Measurements from ENCODE around the gene IRF4. TPM values are rescaled to one million over a fixed set of nuclear protein-coding genes. Genes with fewer than 3 reads are reported as not detected.

The IRF4 gene
- total RNA-seq, 3 donors from 2014 or later: 2.8 to 10.5 (median 4.5) TPM

- Histone ChIP-seq H3K36me3 (ENCODE audit: low read depth) (no peaks in the 10 kb centered on the region), H3K4me3 (no peak overlapping the region), H3K4me1 (ENCODE audit: low read depth) (peaks cover 2% of the 10 kb centered on the region), H3K9me3 (no peaks in the 10 kb centered on the region)
- intact Hi-C loops (cut with DNase I, micrococcal nuclease): no loop called here
- DNase-seq (no peak), ATAC-seq (peak; percentile 16)
- TF ChIP-seq, protein P1, sequence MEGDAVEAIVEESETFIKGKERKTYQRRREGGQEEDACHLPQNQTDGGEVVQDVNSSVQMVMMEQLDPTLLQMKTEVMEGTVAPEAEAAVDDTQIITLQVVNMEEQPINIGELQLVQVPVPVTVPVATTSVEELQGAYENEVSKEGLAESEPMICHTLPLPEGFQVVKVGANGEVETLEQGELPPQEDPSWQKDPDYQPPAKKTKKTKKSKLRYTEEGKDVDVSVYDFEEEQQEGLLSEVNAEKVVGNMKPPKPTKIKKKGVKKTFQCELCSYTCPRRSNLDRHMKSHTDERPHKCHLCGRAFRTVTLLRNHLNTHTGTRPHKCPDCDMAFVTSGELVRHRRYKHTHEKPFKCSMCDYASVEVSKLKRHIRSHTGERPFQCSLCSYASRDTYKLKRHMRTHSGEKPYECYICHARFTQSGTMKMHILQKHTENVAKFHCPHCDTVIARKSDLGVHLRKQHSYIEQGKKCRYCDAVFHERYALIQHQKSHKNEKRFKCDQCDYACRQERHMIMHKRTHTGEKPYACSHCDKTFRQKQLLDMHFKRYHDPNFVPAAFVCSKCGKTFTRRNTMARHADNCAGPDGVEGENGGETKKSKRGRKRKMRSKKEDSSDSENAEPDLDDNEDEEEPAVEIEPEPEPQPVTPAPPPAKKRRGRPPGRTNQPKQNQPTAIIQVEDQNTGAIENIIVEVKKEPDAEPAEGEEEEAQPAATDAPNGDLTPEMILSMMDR (IDR thresholded peaks at IDR 0.05): no peak
Measured at GRCh38 chr6:404685-405423, 13.3 kb downstream of the IRF4 start.

DNA sequence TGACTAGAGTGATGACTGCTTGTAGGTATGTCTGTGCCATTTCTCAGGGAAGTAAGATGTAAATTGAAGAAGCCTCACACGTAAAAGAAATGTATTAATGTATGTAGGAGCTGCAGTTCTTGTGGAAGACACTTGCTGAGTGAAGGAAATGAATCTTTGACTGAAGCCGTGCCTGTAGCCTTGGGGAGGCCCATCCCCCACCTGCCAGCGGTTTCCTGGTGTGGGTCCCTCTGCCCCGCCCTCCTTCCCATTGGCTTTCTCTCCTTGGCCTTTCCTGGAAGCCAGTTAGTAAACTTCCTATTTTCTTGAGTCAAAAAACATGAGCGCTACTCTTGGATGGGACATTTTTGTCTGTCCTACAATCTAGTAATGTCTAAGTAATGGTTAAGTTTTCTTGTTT, 16.6 kb downstream of the IRF4 start:
- intact Hi-C loops (cut with DNase I, micrococcal nuclease): no loop called here
- Histone ChIP-seq H3K9me3 (no peaks in the 10 kb centered on the region), H3K36me3 (ENCODE audit: low read depth) (no peaks in the 10 kb centered on the region), H3K4me3 (no peak overlapping the region), H3K4me1 (ENCODE audit: low read depth) (peaks cover 2% of the 10 kb centered on the region)
- TF ChIP-seq, protein P1 (IDR thresholded peaks at IDR 0.05): no peak
- DNase-seq: no peak
- ATAC-seq: no peak

DNA sequence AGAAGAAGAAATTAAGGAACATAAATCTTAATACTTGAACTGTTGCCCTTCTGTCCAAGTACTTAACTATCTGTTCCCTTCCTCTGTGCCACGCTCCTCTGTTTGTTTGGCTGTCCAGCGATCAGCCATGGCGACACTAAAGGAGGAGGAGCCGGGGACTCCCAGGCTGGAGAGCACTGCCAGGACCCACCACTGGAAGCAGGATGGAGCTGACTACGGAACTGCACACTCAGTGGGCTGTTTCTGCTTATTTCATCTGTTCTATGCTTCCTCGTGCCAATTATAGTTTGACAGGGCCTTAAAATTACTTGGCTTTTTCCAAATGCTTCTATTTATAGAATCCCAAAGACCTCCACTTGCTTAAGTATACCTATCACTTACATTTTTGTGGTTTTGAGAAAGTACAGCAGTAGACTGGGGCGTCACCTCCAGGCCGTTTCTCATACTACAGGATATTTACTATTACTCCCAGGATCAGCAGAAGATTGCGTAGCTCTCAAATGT, 17.1 kb downstream of the IRF4 start:
- no peak overlapping the region for H3K4me3 ChIP-seq
- TF ChIP-seq, protein P1 (IDR thresholded peaks at IDR 0.05): no peak
- intact Hi-C loops (cut with DNase I, micrococcal nuclease): no loop called here
- ATAC-seq: peak; percentile 63
- H3K36me3 ChIP-seq (ENCODE audit: low read depth): no peaks in the 10 kb centered on the region
- peaks cover 2% of the 10 kb centered on the region for H3K4me1 ChIP-seq (ENCODE audit: low read depth)
- no peaks in the 10 kb centered on the region for H3K9me3 ChIP-seq
- no peak for DNase-seq

GRCh38 chr6:409370-409972, 17.9 kb downstream of the IRF4 start:
- H3K4me1 ChIP-seq (ENCODE audit: low read depth): no peaks in the 10 kb centered on the region
- DNase-seq: no peak
- intact Hi-C loops (cut with DNase I, micrococcal nuclease): no loop called here
- TF ChIP-seq, protein P1 (IDR thresholded peaks at IDR 0.05): no peak
- ATAC-seq: no peak
- no peaks in the 10 kb centered on the region for H3K9me3 ChIP-seq
- H3K4me3 ChIP-seq: no peak overlapping the region
- no peaks in the 10 kb centered on the region for H3K36me3 ChIP-seq (ENCODE audit: low read depth)

DNA sequence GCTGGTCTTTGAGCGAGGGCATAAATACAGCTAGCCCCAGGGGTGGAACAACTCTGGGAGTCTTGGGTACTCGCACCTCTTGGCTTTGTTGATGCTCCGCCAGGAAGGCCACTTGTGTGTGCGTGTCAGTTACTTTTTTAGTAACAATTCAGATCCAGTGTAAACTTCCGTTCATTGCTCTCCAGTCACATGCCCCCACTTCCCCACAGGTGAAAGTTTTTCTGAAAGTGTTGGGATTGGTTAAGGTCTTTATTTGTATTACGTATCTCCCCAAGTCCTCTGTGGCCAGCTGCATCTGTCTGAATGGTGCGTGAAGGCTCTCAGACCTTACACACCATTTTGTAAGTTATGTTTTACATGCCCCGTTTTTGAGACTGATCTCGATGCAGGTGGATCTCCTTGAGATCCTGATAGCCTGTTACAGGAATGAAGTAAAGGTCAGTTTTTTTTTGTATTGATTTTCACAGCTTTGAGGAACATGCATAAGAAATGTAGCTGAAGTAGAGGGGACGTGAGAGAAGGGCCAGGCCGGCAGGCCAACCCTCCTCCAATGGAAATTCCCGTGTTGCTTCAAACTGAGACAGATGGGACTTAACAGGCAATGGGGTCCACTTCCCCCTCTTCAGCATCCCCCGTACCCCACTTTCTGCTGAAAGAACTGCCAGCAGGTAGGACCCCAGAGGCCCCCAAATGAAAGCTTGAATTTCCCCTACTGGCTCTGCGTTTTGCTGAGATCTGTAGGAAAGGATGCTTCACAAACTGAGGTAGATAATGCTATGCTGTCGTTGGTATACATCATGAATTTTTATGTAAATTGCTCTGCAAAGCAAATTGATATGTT, 19.2 kb downstream of the IRF4 start:
- DNase-seq (no peak), ATAC-seq (no peak)
- Histone ChIP-seq H3K9me3 (peaks cover 4% of the 10 kb centered on the region), H3K4me1 (ENCODE audit: low read depth) (no peaks in the 10 kb centered on the region), H3K4me3 (no peak overlapping the region), H3K36me3 (ENCODE audit: low read depth) (no peaks in the 10 kb centered on the region)
- intact Hi-C loops (cut with DNase I, micrococcal nuclease): no loop called here
- TF ChIP-seq, protein P1 (IDR thresholded peaks at IDR 0.05): no peak
